NT2/D1 (cell line): Measurements from ENCODE around the gene OTOF.
A peak's percentile ranks its signal among the peaks of the same experiment; 100 is the strongest.

Experiments
- DNase-seq: peaks from one replicate; pipeline ENCODE4 v3.0.0-alpha.2; 2011; ENCODE audit warnings: low read depth, low spot score
- H3K27me3 ChIP-seq: 2 replicates; pipeline ENCODE4 v1.6.0; 2011; ENCODE audit warnings: mild to moderate bottlenecking; ENCODE audit not compliant: insufficient read length, insufficient read depth
- H3K36me3 ChIP-seq: 2 replicates; pipeline ENCODE4 v1.6.1; 2011; ENCODE audit warnings: mild to moderate bottlenecking, low read length, mixed read lengths; ENCODE audit not compliant: insufficient read depth, insufficient read length
- H3K4me1 ChIP-seq: 2 replicates; pipeline ENCODE4 v1.5.1; 2011; ENCODE audit not compliant: insufficient read depth, insufficient read length
- H3K4me3 ChIP-seq: 2 replicates; pipeline ENCODE4 v1.5.1; 2011; ENCODE audit warnings: low read depth; ENCODE audit not compliant: insufficient read length
- H3K9ac ChIP-seq: 2 replicates; pipeline ENCODE4 v1.6.0; 2011; ENCODE audit warnings: low read depth; ENCODE audit not compliant: insufficient read length
- H3K9me3 ChIP-seq: 2 replicates; pipeline ENCODE4 v1.5.1; 2011; ENCODE audit warnings: mild to moderate bottlenecking, low read length; ENCODE audit not compliant: insufficient read depth
- SUZ12 ChIP-seq: IDR thresholded peaks from 2 replicates; pipeline ENCODE4 v1.6.1; 2011; ENCODE audit not compliant: insufficient read length, insufficient read depth; ENCODE audit errors: extremely low read depth
- YY1 ChIP-seq: IDR thresholded peaks from 2 replicates; pipeline ENCODE4 v1.6.1; 2011; ENCODE audit not compliant: insufficient read length, insufficient read depth
- ZNF274 ChIP-seq: IDR thresholded peaks from 2 replicates; pipeline ENCODE4 v1.6.1; 2011; ENCODE audit warnings: mild to moderate bottlenecking, low read depth, low read length

Gene OTOF

DNA sequence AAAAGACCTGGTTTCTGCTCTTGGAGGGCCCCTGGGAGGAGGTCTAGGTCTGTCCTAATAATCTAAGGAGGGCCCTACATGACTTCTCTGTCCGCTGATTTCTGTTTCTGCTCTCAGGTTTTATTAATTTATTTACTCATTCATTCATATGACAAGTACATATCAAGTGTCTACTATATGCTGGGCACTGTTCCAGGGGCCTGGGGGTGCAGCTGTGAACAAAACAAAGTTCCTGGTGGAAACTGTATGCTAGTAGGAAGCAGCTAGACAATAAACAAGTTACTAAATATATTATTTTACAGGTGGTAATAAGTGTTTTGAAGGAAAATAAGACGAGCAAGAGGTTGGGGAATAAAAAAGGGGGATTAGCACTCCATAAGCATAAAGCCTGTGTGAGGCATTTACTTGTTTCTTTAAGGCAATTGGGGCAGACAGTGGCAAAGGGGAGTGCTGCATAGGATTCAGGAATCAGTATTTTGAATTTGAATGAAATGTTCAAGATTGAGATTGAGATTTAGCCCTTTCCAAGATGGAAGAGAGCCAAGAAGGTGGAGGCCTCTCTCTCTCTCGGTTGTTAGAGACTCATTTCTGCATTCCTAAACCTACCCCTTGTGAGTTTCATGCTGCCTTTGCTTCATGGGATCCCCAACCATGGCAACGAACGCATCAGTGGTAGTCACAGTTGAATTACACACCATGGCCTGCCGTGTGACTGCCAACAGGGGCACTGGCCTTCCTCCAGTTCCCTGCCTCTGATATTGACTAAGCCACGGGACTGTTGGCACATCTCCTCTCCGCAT is 47.9 kb downstream of the OTOF start:
- Histone ChIP-seq H3K9me3 (no peaks in the 10 kb centered on the region), H3K4me3 (no peak overlapping the region), H3K27me3 (no peaks in the 10 kb centered on the region), H3K4me1 (no peaks in the 10 kb centered on the region), H3K36me3 (no peaks in the 10 kb centered on the region), H3K9ac (no peak overlapping the region)
- DNase-seq = no peak
- TF ChIP-seq YY1 (no peak), ZNF274 (no peak), SUZ12 (no peak)

DNA sequence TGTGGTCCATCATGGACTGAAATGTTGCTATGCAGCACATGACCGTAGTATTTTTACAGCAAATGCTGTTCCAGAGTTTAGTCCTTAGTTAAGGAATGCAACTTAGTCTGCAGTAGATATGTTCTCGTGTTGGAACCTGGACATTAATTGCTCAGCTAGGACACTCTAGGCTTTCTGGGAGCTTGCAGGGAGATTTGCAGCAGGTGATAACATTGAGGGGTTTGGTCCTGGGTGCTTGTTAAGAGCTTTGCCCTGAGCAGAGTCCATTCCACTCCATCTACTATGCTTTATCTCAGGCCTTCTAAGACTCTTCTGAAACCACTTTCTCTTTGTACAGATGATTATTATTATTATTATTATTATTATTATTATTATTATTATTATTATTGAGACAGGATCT is 49.1 kb downstream of the OTOF start:
- Histone ChIP-seq H3K9me3 (no peaks in the 10 kb centered on the region), H3K27me3 (no peaks in the 10 kb centered on the region), H3K4me3 (no peak overlapping the region), H3K36me3 (no peaks in the 10 kb centered on the region), H3K4me1 (no peaks in the 10 kb centered on the region), H3K9ac (no peak overlapping the region)
- DNase-seq = no peak
- no peak for TF ChIP-seq SUZ12
- no peak for TF ChIP-seq YY1
- no peak for TF ChIP-seq ZNF274

DNA sequence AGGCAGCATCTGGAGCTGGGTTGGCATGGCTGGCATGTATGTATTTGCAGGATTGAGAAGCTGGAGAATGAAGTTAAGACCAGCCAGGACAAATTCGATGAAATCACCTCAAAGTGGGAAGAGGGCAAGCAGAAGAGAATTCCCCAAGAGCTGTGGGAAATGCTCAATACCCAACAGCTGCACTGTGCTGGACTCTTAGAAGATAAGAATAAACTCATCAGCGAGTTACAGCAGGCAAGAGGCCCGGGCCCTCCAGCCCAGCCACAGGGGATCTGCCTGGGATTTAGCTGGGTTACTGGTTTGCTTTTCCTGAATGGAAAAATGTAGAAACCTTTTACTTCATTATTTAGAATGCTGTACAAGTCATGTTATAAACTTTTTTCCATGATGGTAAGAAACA is 53.7 kb downstream of the OTOF start:
- H3K36me3 ChIP-seq = no peaks in the 10 kb centered on the region
- H3K9me3 ChIP-seq = no peaks in the 10 kb centered on the region
- H3K4me3 ChIP-seq = no peak overlapping the region
- H3K4me1 ChIP-seq = no peaks in the 10 kb centered on the region
- H3K9ac ChIP-seq = no peak overlapping the region
- H3K27me3 ChIP-seq = no peaks in the 10 kb centered on the region
- no peak for TF ChIP-seq ZNF274
- no peak for TF ChIP-seq SUZ12
- TF ChIP-seq YY1 = no peak
- no peak for DNase-seq

DNA sequence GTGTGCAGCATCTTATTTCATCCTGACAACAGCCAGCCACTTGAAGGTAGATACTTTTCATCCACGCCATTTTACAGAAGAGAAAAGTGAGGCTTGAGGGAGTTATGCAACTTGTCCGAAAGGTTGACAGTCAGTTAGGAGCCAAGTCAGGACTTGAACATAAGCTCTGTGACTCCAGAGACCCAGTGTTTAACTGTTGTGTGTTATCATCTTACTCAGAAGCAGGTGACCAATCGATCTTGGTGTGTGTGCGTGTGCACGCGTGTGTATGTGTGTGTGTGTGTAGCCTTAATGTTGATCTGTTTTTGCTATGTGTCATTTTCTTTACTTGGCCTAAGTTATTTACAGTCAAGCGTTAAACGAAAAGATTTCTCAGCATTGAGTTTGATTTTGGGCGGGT is 54.2 kb downstream of the OTOF start:
- Histone ChIP-seq H3K4me1 (no peaks in the 10 kb centered on the region), H3K4me3 (no peak overlapping the region), H3K9me3 (no peaks in the 10 kb centered on the region), H3K9ac (no peak overlapping the region), H3K27me3 (no peaks in the 10 kb centered on the region), H3K36me3 (no peaks in the 10 kb centered on the region)
- TF ChIP-seq YY1 = no peak
- no peak for TF ChIP-seq SUZ12
- no peak for TF ChIP-seq ZNF274
- DNase-seq = no peak

DNA sequence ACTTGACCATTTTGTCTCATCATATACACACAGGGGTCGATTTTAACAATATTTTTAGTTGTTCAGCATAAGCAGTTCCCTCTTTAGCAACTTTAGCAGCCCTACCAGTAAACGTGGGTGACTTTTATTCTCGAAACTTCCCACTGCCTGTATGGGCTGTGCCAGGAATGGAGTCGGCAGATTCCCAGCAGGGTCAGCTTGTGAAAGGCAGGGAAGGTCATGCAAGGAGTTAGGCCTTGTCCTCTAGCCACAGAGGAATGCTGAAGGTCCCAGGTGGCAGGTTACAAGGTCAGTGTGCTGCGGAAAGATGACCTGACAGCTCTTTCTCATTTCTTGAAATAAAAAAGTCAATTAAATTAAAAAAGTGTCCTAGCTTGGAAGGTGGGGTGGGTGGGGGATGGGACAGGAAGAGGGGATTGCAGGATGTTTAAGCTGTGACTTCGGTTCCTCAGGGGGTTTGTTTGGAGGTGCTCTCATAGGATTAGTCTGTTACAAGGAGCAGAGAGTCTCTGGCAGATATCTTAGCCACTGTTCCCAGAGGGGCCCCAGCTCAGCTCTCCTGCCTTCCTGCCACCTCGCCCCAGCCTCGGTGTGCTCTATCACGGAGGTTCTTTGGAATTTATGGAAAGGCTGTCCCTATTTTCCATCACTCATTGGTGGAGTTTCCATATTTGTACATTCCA is 54.8 kb downstream of the OTOF start:
- no peaks in the 10 kb centered on the region for H3K36me3 ChIP-seq
- no peak overlapping the region for H3K9ac ChIP-seq
- TF ChIP-seq SUZ12 (no peak), YY1 (no peak), ZNF274 (no peak)
- H3K9me3 ChIP-seq = no peaks in the 10 kb centered on the region
- peak; percentile 23 for DNase-seq
- no peak overlapping the region for H3K4me3 ChIP-seq
- H3K27me3 ChIP-seq = no peaks in the 10 kb centered on the region
- H3K4me1 ChIP-seq = peaks cover 2% of the 10 kb centered on the region

DNA sequence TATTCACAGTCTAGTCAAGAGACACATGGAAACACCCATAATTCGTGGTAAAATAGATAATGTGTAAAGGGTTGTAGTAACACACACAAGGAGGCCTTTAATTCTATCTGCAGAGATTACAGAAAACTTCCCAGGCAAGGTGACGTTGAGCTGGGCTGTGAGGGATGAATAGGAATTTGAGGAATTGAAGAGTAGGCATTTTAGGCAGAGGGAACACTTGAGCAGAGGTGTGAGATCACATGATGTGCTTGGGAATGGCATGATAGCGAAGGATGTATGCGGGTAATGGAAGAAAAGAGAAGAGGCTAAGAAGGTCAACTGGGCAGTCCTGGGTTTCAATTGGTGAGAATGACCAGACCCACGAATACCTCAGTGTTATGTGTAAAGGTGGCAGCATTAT is 56.0 kb downstream of the OTOF start:
- TF ChIP-seq ZNF274 (no peak), SUZ12 (no peak), YY1 (no peak)
- no peak overlapping the region for H3K4me3 ChIP-seq
- no peak overlapping the region for H3K9ac ChIP-seq
- no peak for DNase-seq
- H3K27me3 ChIP-seq = no peaks in the 10 kb centered on the region
- H3K36me3 ChIP-seq = no peaks in the 10 kb centered on the region
- H3K9me3 ChIP-seq = no peaks in the 10 kb centered on the region
- H3K4me1 ChIP-seq = peaks cover 2% of the 10 kb centered on the region

DNA sequence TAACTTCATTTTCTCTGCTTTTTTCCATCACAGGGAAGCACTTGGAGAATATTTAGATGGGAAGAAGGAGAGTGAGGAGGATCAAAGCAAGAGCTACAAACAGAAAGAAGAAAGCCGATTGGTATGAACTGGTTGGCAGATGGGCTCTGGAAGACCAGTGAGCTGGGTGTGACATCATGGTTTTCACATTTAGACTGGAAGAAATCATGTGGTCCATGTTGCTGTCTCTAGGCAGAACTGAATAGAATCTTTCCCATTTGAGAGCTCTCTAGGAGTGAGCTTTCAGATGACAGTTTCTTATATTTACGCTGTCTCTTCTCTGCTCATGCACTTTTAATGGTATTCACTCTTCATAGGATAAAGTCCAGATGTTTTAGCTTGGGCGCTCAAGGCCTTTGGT is 63.6 kb downstream of the OTOF start:
- no peak overlapping the region for H3K4me3 ChIP-seq
- no peak overlapping the region for H3K9ac ChIP-seq
- no peak for DNase-seq
- TF ChIP-seq YY1 = no peak
- no peak for TF ChIP-seq SUZ12
- no peak for TF ChIP-seq ZNF274
- no peaks in the 10 kb centered on the region for H3K27me3 ChIP-seq
- no peaks in the 10 kb centered on the region for H3K36me3 ChIP-seq
- no peaks in the 10 kb centered on the region for H3K9me3 ChIP-seq
- H3K4me1 ChIP-seq = peaks cover 2% of the 10 kb centered on the region
